HG03159 (cell line): ENCODE measurements around the gene PACRG.

Experiments
- ATAC-seq: cut with Tn5 transposase; IDR thresholded peaks from one replicate; pipeline ENCODE4 v1.9.1; 2021; ENCODE audit warnings: mild to moderate bottlenecking, moderate library complexity; ENCODE audit not compliant: unreplicated experiment

Gene PACRG

GRCh38 chr6:163190786-163191185, 463.0 kb downstream of the PACRG start:
- no peak for ATAC-seq

- ATAC-seq, result no peak
These were observed 464.1 kb downstream of the PACRG start for GRCh38 chr6:163191704-163192537.

GRCh38 chr6:163192591-163192990, 464.8 kb downstream of the PACRG start:
- ATAC-seq, result no peak

- no peak for ATAC-seq
These were observed 465.6 kb downstream of the PACRG start for GRCh38 chr6:163193326-163193725.

GRCh38 chr6:163195721-163196691, 468.2 kb downstream of the PACRG start:
- ATAC-seq, result no peak

- no peak for ATAC-seq
These were observed 470.1 kb downstream of the PACRG start for GRCh38 chr6:163197839-163198238.

- ATAC-seq, result no peak
These were observed 470.6 kb downstream of the PACRG start for GRCh38 chr6:163198396-163198795.

GRCh38 chr6:163199371-163199770, 471.6 kb downstream of the PACRG start:
- ATAC-seq, result no peak

- ATAC-seq, result no peak
These were observed 472.5 kb downstream of the PACRG start for GRCh38 chr6:163200289-163200688.

GRCh38 chr6:163200694-163201093, 472.9 kb downstream of the PACRG start:
- ATAC-seq, result no peak

- no peak for ATAC-seq
These were observed 474.1 kb downstream of the PACRG start for GRCh38 chr6:163201855-163202254.

- no peak for ATAC-seq
These were observed 478.4 kb downstream of the PACRG start for GRCh38 chr6:163206196-163206595.

- no peak for ATAC-seq
These were observed 479.9 kb downstream of the PACRG start for GRCh38 chr6:163207431-163208383.

- no peak for ATAC-seq
These were observed 481.2 kb downstream of the PACRG start for GRCh38 chr6:163209005-163209404.

- no peak for ATAC-seq
These were observed 484.3 kb downstream of the PACRG start for GRCh38 chr6:163212123-163212522.

- no peak for ATAC-seq
These were observed 486.5 kb downstream of the PACRG start for GRCh38 chr6:163214259-163214658.

- no peak for ATAC-seq
These were observed 490.7 kb downstream of the PACRG start for GRCh38 chr6:163218361-163218894.

- no peak for ATAC-seq
These were observed 498.5 kb downstream of the PACRG start for GRCh38 chr6:163226181-163226835.

- ATAC-seq, result no peak
These were observed 499.2 kb downstream of the PACRG start for GRCh38 chr6:163226836-163227485.
